Effector memory CD8-positive, alpha-beta T cell (primary cell): Measurements from ENCODE around the gene BORCS5.
"Not testable (repeated sequence)": the region's sequence is repeated elsewhere in the genome, so short reads cannot be mapped to it uniquely, and the experiment has no call there.

Source experiments
- ATAC-seq: fragments of 150-1000 bp; cut with Tn5 transposase; replicated peaks from 2 replicates; pipeline ENCODE4 v1.10.0; 2021; ENCODE audit warnings: mild to moderate bottlenecking, moderate library complexity
- DNase-seq, 3 experiments: peaks; one replicate each; pipeline ENCODE4 v3.0.0; 2021
- H3K27ac Mint-ChIP-seq, 2 donors: one replicate each; pipeline ENCODE4 v1.8.0; 2022; ENCODE audit warnings: mild to moderate bottlenecking in 2 of 2, mixed read lengths in 2 of 2, moderate library complexity in 2 of 2
- H3K27me3 Mint-ChIP-seq, 2 donors: one replicate each; pipeline ENCODE4 v1.8.0; 2022; ENCODE audit warnings: mixed read lengths in 2 of 2
- H3K36me3 Mint-ChIP-seq: one replicate; pipeline ENCODE4 v1.8.0; 2022; ENCODE audit warnings: mild to moderate bottlenecking, moderate library complexity, mixed read lengths; ENCODE audit not compliant: insufficient read depth
- H3K4me1 Mint-ChIP-seq, 2 donors: one replicate each; pipeline ENCODE4 v1.8.0; 2022; ENCODE audit warnings: low read depth in 2 of 2, mixed read lengths in 2 of 2
- H3K4me3 Mint-ChIP-seq, 2 donors: one replicate each; pipeline ENCODE4 v1.8.0; 2022; ENCODE audit warnings: mild to moderate bottlenecking in 2 of 2, mixed read lengths in 2 of 2, moderate library complexity in 2 of 2
- H3K9me3 Mint-ChIP-seq, 2 donors: one replicate each; pipeline ENCODE4 v1.8.0; 2022; ENCODE audit warnings: mixed read lengths in 2 of 2

The BORCS5 gene

GRCh38 chr12:12471982-12472961 lies 115.4 kb downstream of the BORCS5 start:
- DNase-seq, H3K4me3 Mint-ChIP-seq, ATAC-seq, H3K27me3 Mint-ChIP-seq, H3K9me3 Mint-ChIP-seq: not testable (repeated sequence)
- H3K36me3 Mint-ChIP-seq: peaks cover 28% of the 10 kb centered on the region
- peaks cover 26 to 45% of the 10 kb centered on the region in 2 donors for H3K4me1 Mint-ChIP-seq
- peak overlapping the region in 1 of 2 donors; percentile 57 for H3K27ac Mint-ChIP-seq

DNA sequence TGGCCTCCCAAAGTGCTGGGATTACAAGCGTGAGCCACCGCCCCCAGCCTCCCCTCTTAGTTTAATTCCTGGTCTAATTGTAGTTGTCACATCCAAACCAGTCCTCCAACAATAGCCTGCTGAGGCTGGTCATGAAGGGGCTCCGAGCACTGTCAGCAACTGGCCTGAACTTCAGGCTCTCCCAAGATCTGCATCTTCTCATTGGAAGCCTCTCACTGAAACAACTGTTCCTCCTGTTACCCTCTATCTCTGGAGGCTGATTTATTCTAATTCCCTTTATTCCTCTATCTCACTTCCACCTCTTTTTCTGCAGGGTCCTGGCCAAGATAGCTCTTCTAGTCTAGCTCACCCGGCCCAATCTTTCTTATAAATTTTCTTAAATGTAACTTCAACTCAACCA lies 116.3 kb downstream of the BORCS5 start:
- Mint-ChIP-seq H3K27me3 (no peaks in the 10 kb centered on the region), H3K4me1 (peaks cover 23 to 35% of the 10 kb centered on the region in 2 donors), H3K36me3 (peaks cover 28% of the 10 kb centered on the region), H3K4me3 (no peak overlapping the region), H3K9me3 (no peaks in the 10 kb centered on the region), H3K27ac (peak overlapping the region; percentile 13 to 97)
- DNase-seq (no peak), ATAC-seq (no peak)

DNA sequence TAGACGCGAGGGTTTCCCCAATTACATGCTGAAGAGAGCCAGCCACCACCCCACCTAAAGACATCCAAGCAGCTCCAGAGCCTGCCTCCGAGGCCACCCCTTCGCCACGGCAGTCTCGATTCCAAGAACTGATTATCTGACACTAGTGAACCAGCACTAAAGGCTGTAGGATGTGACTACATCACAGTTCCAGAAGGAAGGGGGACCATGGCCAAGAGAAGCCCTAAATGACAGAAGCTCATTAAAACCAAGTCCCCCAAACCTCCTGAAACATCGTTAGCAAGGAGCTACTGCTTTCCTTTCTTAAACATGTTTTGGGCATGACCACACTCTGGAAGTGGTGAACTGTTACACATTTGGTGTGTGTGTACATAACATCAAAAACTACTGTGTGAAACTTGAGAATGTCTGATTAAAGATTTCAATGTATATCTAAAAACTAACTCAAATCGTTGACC lies 117.6 kb downstream of the BORCS5 start:
- Mint-ChIP-seq H3K36me3 (peaks cover 29% of the 10 kb centered on the region), H3K4me1 (peaks cover 23 to 31% of the 10 kb centered on the region in 2 donors), H3K27ac (peak overlapping the region; percentile 96 to 97), H3K27me3 (no peaks in the 10 kb centered on the region), H3K4me3 (peak overlapping the region; percentile 70 to 83), H3K9me3 (no peaks in the 10 kb centered on the region)
- DNase-seq: no peak
- ATAC-seq: peak; percentile 54

DNA sequence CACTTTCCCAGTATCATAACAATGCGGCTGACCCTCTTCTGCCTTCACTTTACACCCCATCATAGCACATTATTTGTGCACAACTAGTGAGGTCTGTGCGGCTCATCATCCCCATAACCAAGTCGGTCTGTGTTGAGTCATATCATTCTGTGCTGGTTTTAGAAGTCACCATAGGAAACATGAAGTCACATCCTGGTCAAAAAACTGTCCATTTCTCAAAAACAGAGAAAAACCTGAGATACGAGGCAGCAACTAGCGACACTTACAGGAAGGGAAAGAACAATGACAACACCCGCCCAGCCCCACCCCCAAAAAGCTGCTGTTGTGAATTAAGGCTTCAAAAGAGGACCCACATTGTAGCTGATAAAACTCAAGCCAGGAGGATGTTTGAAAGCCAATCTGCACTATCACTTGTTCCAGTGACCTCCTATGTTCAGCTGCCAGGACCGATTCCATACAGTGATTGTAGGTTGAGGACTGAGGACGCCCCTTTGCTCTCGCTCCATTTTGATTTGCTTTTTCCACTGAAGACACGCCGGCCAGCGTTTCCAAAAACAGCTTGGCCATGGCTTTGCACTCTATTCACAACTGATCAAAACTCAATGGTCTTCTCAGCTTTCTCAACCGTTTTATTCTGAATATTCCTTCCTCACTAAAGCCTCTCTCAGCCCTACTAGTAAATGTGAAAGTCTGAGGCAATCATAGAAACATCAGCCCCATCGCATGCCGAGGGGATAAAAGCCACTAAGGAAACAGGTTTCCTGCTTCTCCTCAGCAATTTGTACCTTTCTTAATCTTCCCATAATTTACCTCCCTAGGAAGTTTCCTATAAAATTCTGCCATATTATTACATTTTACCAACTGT lies 118.3 kb downstream of the BORCS5 start:
- Mint-ChIP-seq H3K27me3 (no peaks in the 10 kb centered on the region), H3K9me3 (no peaks in the 10 kb centered on the region), H3K4me1 (peaks cover 23 to 31% of the 10 kb centered on the region in 2 donors), H3K4me3 (peak overlapping the region; percentile 70 to 83), H3K27ac (peak overlapping the region; percentile 96 to 97), H3K36me3 (peaks cover 30% of the 10 kb centered on the region)
- DNase-seq (peak; percentile 30 to 59 (median 38)), ATAC-seq (peak; percentile 91)

- no peaks in the 10 kb centered on the region for H3K9me3 Mint-ChIP-seq
- H3K27ac Mint-ChIP-seq: peak overlapping the region; percentile 60 to 97
- DNase-seq (no peak), ATAC-seq (no peak)
- H3K4me3 Mint-ChIP-seq: no peak overlapping the region
- H3K36me3 Mint-ChIP-seq: peaks cover 26% of the 10 kb centered on the region
- no peaks in the 10 kb centered on the region for H3K27me3 Mint-ChIP-seq
- H3K4me1 Mint-ChIP-seq: peaks cover 23 to 29% of the 10 kb centered on the region in 2 donors
These were observed 120.1 kb downstream of the BORCS5 start for GRCh38 chr12:12476857-12477531.

DNA sequence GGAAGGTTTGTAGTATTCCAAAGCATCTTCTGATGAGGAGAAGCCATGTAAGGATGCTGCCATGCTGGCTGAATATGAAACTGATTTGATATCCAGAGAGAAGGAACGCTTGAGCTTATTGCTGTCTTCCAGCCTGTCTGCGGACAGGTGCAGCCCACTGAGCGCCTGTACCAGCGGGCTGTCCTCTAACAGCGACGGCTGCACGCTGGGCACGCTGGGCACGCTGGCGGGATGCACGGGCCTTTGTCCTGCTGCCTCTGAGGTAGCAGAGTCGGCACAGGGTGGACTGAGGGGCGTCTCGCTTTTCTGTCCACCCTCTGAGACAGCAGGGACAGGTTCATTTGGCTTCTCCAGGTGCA lies 120.6 kb downstream of the BORCS5 start:
- no peaks in the 10 kb centered on the region for H3K9me3 Mint-ChIP-seq
- DNase-seq: no peak
- peaks cover 27 to 34% of the 10 kb centered on the region in 2 donors for H3K4me1 Mint-ChIP-seq
- H3K27me3 Mint-ChIP-seq: no peaks in the 10 kb centered on the region
- peak overlapping the region in 1 of 2 donors; percentile 60 for H3K27ac Mint-ChIP-seq
- H3K4me3 Mint-ChIP-seq: no peak overlapping the region
- peaks cover 31% of the 10 kb centered on the region for H3K36me3 Mint-ChIP-seq
- no peak for ATAC-seq

DNA sequence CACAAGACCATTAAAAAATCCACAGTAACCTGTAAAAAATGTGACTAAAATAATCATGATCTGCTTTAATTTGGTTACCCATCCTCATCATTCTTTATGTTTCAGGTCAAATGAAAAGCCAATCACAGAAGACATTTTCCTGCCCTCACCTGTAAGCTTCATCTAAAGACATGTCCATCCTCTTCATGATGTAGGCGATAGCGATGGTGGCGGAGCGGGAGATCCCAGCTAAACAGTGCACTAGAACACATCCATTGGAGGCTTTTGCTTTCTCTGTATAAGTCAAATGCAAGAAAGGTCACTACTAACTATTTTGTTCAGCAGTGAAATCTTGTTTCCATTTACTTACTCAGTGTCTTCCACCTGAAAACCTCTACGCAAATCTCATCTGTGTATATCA lies 123.2 kb downstream of the BORCS5 start:
- no peaks in the 10 kb centered on the region for H3K9me3 Mint-ChIP-seq
- no peaks in the 10 kb centered on the region for H3K27me3 Mint-ChIP-seq
- H3K36me3 Mint-ChIP-seq: peaks cover 39% of the 10 kb centered on the region
- DNase-seq: no peak
- peaks cover 18 to 21% of the 10 kb centered on the region in 2 donors for H3K4me1 Mint-ChIP-seq
- H3K27ac Mint-ChIP-seq: peak overlapping the region; percentile 60 to 86
- ATAC-seq: no peak
- H3K4me3 Mint-ChIP-seq: no peak overlapping the region

DNA sequence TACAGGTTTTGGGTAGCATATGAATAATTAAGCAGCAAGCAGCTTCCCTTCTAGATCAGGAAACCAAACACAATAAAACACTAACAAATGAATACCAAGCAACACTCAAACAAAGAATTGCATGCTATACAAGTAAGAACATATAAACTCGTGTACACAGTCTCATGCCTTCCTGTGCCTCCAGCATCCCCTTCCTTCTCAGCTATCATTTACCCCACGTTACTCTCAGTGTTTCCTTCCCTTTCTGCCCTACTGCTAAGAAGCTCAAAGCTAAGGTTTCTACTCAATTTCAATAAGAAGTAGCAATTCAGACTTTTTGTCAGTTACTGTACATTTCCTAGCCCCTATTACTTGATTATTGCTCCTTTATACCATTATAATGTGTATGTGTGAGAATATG lies 124.8 kb downstream of the BORCS5 start:
- Mint-ChIP-seq H3K4me3 (no peak overlapping the region), H3K27me3 (no peaks in the 10 kb centered on the region), H3K4me1 (peaks cover 11 to 16% of the 10 kb centered on the region in 2 donors), H3K36me3 (peaks cover 50% of the 10 kb centered on the region), H3K9me3 (no peaks in the 10 kb centered on the region), H3K27ac (peak overlapping the region; percentile 96 to 99)
- no peak for DNase-seq
- ATAC-seq: peak; percentile 54

DNA sequence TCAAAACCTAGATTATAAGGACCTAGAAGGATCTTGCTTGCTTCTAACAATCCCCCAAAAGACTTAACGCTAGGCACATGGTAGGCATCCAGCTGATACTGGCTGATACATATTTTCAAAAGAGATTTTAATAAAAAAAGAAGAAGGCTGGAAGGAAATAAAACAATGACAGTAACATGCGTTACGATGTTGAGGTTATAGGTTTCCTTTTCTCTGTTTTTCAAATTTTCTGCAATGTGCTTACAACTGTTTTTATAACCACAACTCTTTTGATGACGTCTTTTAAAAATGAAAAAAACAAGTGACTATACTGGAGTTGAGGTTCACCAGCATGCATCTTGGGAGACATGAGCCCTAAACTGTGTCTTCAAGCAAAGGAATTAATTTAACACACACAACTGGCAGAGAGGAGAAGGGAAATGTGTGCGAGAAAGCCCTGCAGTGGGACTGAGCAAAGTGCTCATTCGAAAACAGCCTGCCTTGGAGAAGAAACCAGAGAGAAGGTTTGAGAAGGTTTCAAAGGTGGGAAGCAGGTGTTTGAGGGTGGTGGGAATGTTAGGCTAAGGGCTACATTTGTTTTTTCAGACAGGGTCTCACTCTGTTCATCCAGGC lies 125.4 kb downstream of the BORCS5 start:
- Mint-ChIP-seq H3K36me3 (peaks cover 46% of the 10 kb centered on the region), H3K4me3 (peak overlapping the region; percentile 73 to 75), H3K27ac (peak overlapping the region; percentile 96 to 99), H3K4me1 (peaks cover 11 to 13% of the 10 kb centered on the region in 2 donors), H3K9me3 (no peaks in the 10 kb centered on the region), H3K27me3 (no peaks in the 10 kb centered on the region)
- DNase-seq: peak in 1 of 3 experiments; percentile 26
- ATAC-seq: peak; percentile 87

- Mint-ChIP-seq H3K4me1 (peaks cover 17 to 19% of the 10 kb centered on the region in 2 donors), H3K4me3 (peak overlapping the region; percentile 73 to 75), H3K9me3 (no peaks in the 10 kb centered on the region), H3K27ac (peak overlapping the region; percentile 96 to 99), H3K27me3 (no peaks in the 10 kb centered on the region), H3K36me3 (peaks cover 40% of the 10 kb centered on the region)
- DNase-seq: no peak
- no peak for ATAC-seq
These were observed 126.1 kb downstream of the BORCS5 start for GRCh38 chr12:12482959-12483358.

GRCh38 chr12:12483438-12483837 lies 126.6 kb downstream of the BORCS5 start:
- no peaks in the 10 kb centered on the region for H3K9me3 Mint-ChIP-seq
- H3K4me3 Mint-ChIP-seq: peak overlapping the region; percentile 73 to 75
- peaks cover 40% of the 10 kb centered on the region for H3K36me3 Mint-ChIP-seq
- no peaks in the 10 kb centered on the region for H3K27me3 Mint-ChIP-seq
- ATAC-seq (no peak), DNase-seq (no peak)
- H3K27ac Mint-ChIP-seq: peak overlapping the region; percentile 96 to 99
- H3K4me1 Mint-ChIP-seq: peaks cover 22 to 24% of the 10 kb centered on the region in 2 donors

GRCh38 chr12:12486661-12487240 lies 129.9 kb downstream of the BORCS5 start:
- Mint-ChIP-seq H3K4me3 (no peak overlapping the region), H3K27me3 (no peaks in the 10 kb centered on the region), H3K27ac (peak overlapping the region; percentile 9 to 30), H3K36me3 (peaks cover 36% of the 10 kb centered on the region), H3K4me1 (peaks cover 19 to 24% of the 10 kb centered on the region in 2 donors), H3K9me3 (no peaks in the 10 kb centered on the region)
- no peak for DNase-seq
- no peak for ATAC-seq
